Naive thymus-derived CD4-positive, alpha-beta T cell (primary cell): Measurements from ENCODE around the gene PPAN. TPM values are rescaled to one million over a fixed set of nuclear protein-coding genes. Genes with fewer than 3 reads are reported as not detected.

Experiments
- ATAC-seq: fragments of 150-1000 bp; cut with Tn5 transposase; 2 replicates; pipeline ENCODE4 v1.10.0; 2021; ENCODE audit warnings: mild to moderate bottlenecking, moderate library complexity
- CTCF ChIA-PET: fragments of 350-600 bp; sonication (Branson Sonifier 250); formaldehyde crosslinking; loops from one replicate; lab custom pipeline; 2021; ENCODE audit warnings: antibody characterized with exemption; lab: Charles Lee
- POLR2A ChIA-PET: fragments of 350-600 bp; sonication (Branson Sonifier 250); formaldehyde crosslinking; loops from one replicate; lab custom pipeline; 2021; ENCODE audit warnings: antibody characterized with exemption, inconsistent platforms; lab: Charles Lee
- DNase-seq, 9 donors: peaks; one replicate each; pipeline versions ENCODE4 v3.0.0 to v3.0.0-alpha.2; 2020 to 2022; ENCODE audit warnings: mixed read lengths in 1 of 9
- H3K27ac ChIP-seq: one replicate; pipeline ENCODE4 v1.7.0; 2013; ENCODE audit warnings: mild to moderate bottlenecking, low read depth, low read length, moderate library complexity
- H3K27me3 ChIP-seq, 2 donors: one replicate each; pipeline ENCODE4 v1.7.0; 2013; ENCODE audit warnings: low read length in 2 of 2, mild to moderate bottlenecking in 2 of 2, moderate library complexity in 2 of 2; ENCODE audit not compliant: control insufficient read depth in 2 of 2, insufficient read depth in 2 of 2
- H3K36me3 ChIP-seq, 3 experiments: 1 replicate in 2 of 3; 2 replicates in 1 of 3; pipeline ENCODE4 v1.7.0; 2013; ENCODE audit warnings: low read length in 3 of 3, mild to moderate bottlenecking in 3 of 3, moderate library complexity in 1 of 3; ENCODE audit not compliant: insufficient read depth in 3 of 3, control insufficient read depth in 2 of 3
- H3K4me1 ChIP-seq, 2 donors: one replicate each; pipeline ENCODE4 v1.7.0; 2013; ENCODE audit warnings: low read length in 2 of 2, mild to moderate bottlenecking in 2 of 2, moderate library complexity in 1 of 2; ENCODE audit not compliant: control insufficient read depth in 2 of 2, insufficient read depth in 2 of 2
- H3K4me3 ChIP-seq: 2 replicates; pipeline ENCODE4 v1.7.0; 2013; ENCODE audit warnings: mild to moderate bottlenecking, low read length
- H3K9me3 ChIP-seq, 3 experiments: 1 replicate in 2 of 3; 2 replicates in 1 of 3; pipeline ENCODE4 v1.7.0; 2013; ENCODE audit warnings: low read length in 3 of 3; ENCODE audit not compliant: control insufficient read depth in 2 of 3
- H3K27ac Mint-ChIP-seq, 9 donors: one replicate each; pipeline ENCODE4 v1.8.0; 2020 to 2022; ENCODE audit warnings: mixed read lengths in 9 of 9, mild to moderate bottlenecking in 8 of 9, moderate library complexity in 5 of 9, inconsistent platforms in 2 of 9
- H3K27me3 Mint-ChIP-seq, 5 donors: one replicate each; pipeline ENCODE4 v1.8.0; 2021 to 2022; ENCODE audit warnings: mixed read lengths in 5 of 5, mild to moderate bottlenecking in 1 of 5
- H3K36me3 Mint-ChIP-seq, 5 donors: one replicate each; pipeline ENCODE4 v1.8.0; 2020 to 2022; ENCODE audit warnings: mixed read lengths in 5 of 5, mild to moderate bottlenecking in 3 of 5, inconsistent platforms in 1 of 5
- H3K4me1 Mint-ChIP-seq, 7 donors: one replicate each; pipeline ENCODE4 v1.8.0; 2020 to 2022; ENCODE audit warnings: mixed read lengths in 7 of 7, mild to moderate bottlenecking in 3 of 7, inconsistent platforms in 1 of 7
- H3K4me3 Mint-ChIP-seq, 10 donors: one replicate each; pipeline ENCODE4 v1.8.0; 2020 to 2022; ENCODE audit warnings: mild to moderate bottlenecking in 10 of 10, mixed read lengths in 10 of 10, moderate library complexity in 6 of 10, inconsistent platforms in 2 of 10
- H3K9me3 Mint-ChIP-seq, 11 donors: one replicate each; pipeline ENCODE4 v1.8.0; 2020 to 2022; ENCODE audit warnings: mixed read lengths in 11 of 11, mild to moderate bottlenecking in 4 of 11, inconsistent platforms in 1 of 11, moderate library complexity in 1 of 11
- intact Hi-C, 2 donors: fragments of 100-400 bp; cut with micrococcal nuclease; formaldehyde crosslinking; loops; one replicate each; pipeline ENCODE4 v1.15.1; 2023
- polyA plus RNA-seq, 2 donors: library from polyadenylated mRNA; unstranded; fragments of 300-500 nt; fragmentation: Illumina TruSeq; gene quantifications; one replicate each; pipeline ENCODE4 v1.2.3, GENCODE V29; 2021
- total RNA-seq, 6 experiments: library from RNA in 5 of 6; stranded (reverse) in 5 of 6; gene quantifications; 1 replicate in 5 of 6; 2 replicates in 1 of 6; pipeline ENCODE4 v1.2.3 and lab custom pipeline; 2021 to 2026

PPAN gene
- total and polyA plus RNA-seq, 7 experiments from 2014 or later, result 24.9 to 122 (median 105) TPM

DNA sequence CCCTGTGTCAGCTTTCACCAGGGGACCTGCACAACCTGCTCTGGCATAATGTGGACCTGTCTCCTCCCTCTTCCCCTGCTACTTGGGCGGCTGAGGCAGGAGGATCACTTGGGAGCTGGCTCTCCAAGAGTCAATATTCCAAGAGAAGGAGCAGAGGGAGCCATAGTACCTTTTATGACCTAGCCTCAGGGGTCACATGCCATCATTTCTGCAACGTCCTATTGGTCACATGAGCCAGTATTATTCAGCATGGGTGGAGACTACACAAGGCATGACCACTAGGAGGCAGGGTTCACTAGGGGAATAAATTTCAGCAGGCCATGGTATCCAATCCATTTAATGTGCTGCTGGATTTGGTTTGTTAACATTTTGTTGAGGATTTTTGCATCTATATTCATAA is 32.0 kb upstream of the PPAN start:
- peaks cover 0 to 8% (median 3%) of the 10 kb centered on the region in 3 experiments for H3K9me3 ChIP-seq
- no peaks in the 10 kb centered on the region for H3K27me3 ChIP-seq
- no peak overlapping the region for H3K4me3 ChIP-seq
- H3K9me3 Mint-ChIP-seq, result peaks cover 0 to 7% (median 4%) of the 10 kb centered on the region in 11 donors
- no peaks in the 10 kb centered on the region for H3K4me1 ChIP-seq
- no peak overlapping the region for H3K27ac ChIP-seq
- peak; percentile 87 for ATAC-seq
- H3K4me3 Mint-ChIP-seq, result no peak overlapping the region
- POLR2A ChIA-PET, result no interaction called here
- H3K4me1 Mint-ChIP-seq, result peaks cover 0 to 2% (median 0%) of the 10 kb centered on the region in 7 donors
- CTCF ChIA-PET, result interaction anchor here (0.6 kb wide), 1 partner anchor 174 kb away, joined by 3 read pairs; no protein-coding TSS in a partner anchor
- H3K27ac Mint-ChIP-seq, result no peak overlapping the region
- DNase-seq, result peak in 8 of 9 donors; percentile 29 to 58 (median 42)
- peaks cover 0 to 13% (median 0%) of the 10 kb centered on the region in 5 donors for H3K27me3 Mint-ChIP-seq
- H3K36me3 ChIP-seq, result no peaks in the 10 kb centered on the region
- intact Hi-C loops, result loop anchor here (1.0 kb wide), 2 partner anchors 39 to 176 kb away; no protein-coding TSS in a partner anchor
- peaks cover 0 to 4% (median 0%) of the 10 kb centered on the region in 5 donors for H3K36me3 Mint-ChIP-seq

DNA sequence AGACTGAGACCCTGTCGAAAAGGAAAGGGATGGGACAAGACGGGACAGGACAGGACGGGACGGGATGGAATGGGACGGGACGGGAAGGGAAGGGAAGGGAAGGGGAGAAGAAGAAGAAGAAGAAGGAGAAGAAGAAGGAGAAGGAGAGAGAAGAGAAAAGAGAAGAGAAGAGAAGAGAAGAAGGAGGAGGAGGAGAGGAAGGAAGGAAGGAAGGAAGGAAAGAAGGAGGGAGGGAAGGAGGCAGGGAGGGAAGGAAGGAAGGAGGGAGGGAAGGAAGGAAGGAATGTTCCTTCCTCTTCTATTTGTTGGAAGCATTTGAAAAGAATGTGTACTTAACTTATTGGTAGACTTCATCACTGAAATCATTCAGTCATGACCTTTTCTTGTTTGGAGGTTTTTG is 29.6 kb upstream of the PPAN start:
- Mint-ChIP-seq H3K4me1 (peaks cover 0 to 2% (median 0%) of the 10 kb centered on the region in 7 donors), H3K36me3 (peaks cover 0 to 4% (median 0%) of the 10 kb centered on the region in 5 donors), H3K4me3 (no peak overlapping the region), H3K27ac (no peak overlapping the region), H3K27me3 (peaks cover 0 to 14% (median 0%) of the 10 kb centered on the region in 5 donors), H3K9me3 (peaks cover 0 to 7% (median 4%) of the 10 kb centered on the region in 11 donors)
- Histone ChIP-seq H3K4me1 (no peaks in the 10 kb centered on the region), H3K27me3 (no peaks in the 10 kb centered on the region), H3K27ac (no peak overlapping the region), H3K4me3 (no peak overlapping the region), H3K9me3 (peaks cover 0 to 8% (median 3%) of the 10 kb centered on the region in 3 experiments), H3K36me3 (no peaks in the 10 kb centered on the region)
- ATAC-seq, result no peak
- intact Hi-C loops, result no loop called here
- no peak for DNase-seq
- ChIA-PET POLR2A (no interaction called here), CTCF (no interaction called here)

DNA sequence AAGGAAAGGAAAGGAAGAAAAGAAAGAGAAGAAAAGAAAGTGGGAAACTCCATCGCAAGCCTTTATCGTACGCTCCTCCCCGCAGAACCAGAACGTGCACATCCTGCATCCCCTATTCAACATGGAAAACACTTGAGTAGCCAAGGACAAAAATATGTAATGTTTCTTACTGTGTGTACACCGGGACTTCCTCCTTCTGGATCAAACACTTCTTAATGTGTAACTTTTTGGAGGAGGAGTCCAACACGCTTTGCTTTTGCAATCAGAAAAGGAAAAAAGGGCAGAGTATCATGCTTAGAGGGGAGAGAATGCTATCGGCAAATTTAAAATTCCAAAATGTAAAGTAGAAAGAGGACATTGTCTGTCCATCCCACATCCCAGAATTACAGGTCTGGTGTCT is 27.8 kb upstream of the PPAN start:
- Histone ChIP-seq H3K27me3 (no peaks in the 10 kb centered on the region), H3K4me1 (no peaks in the 10 kb centered on the region), H3K9me3 (peaks cover 0 to 8% (median 3%) of the 10 kb centered on the region in 3 experiments), H3K27ac (no peak overlapping the region), H3K4me3 (no peak overlapping the region), H3K36me3 (no peaks in the 10 kb centered on the region)
- peaks cover 0 to 14% (median 0%) of the 10 kb centered on the region in 5 donors for H3K27me3 Mint-ChIP-seq
- ChIA-PET POLR2A (no interaction called here), CTCF (no interaction called here)
- ATAC-seq, result no peak
- H3K4me1 Mint-ChIP-seq, result peaks cover 0 to 3% (median 0%) of the 10 kb centered on the region in 7 donors
- no peak overlapping the region for H3K27ac Mint-ChIP-seq
- intact Hi-C loops, result no loop called here
- H3K4me3 Mint-ChIP-seq, result no peak overlapping the region
- no peaks in the 10 kb centered on the region for H3K36me3 Mint-ChIP-seq
- peaks cover 0 to 7% (median 1%) of the 10 kb centered on the region in 11 donors for H3K9me3 Mint-ChIP-seq
- DNase-seq, result no peak

DNA sequence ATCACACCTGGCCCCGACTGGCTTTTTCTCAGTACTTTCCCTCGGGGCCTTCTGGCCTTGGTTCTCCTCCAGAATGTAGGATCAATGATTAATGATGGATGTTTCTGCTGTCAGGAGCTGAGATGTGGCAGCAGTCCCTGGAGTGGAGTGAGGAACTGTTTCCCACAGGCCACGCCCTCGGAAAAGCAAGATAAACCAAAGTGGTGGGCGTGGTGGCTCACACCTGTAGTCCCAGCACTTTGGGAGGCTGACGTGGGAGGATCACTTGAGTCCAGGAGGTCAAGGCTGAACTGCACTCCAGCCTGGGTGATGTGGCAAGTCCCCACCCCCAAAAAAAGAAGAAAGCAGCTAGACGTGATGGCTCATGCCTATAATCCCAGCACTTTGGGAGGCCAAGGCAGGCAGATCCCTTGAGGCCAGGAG is 27.1 kb upstream of the PPAN start:
- H3K4me1 Mint-ChIP-seq, result peaks cover 0 to 3% (median 0%) of the 10 kb centered on the region in 7 donors
- ATAC-seq, result no peak
- H3K36me3 ChIP-seq, result no peaks in the 10 kb centered on the region
- H3K27ac Mint-ChIP-seq, result no peak overlapping the region
- no peaks in the 10 kb centered on the region for H3K4me1 ChIP-seq
- intact Hi-C loops, result no loop called here
- CTCF ChIA-PET, result no interaction called here
- peaks cover 0 to 3% (median 0%) of the 10 kb centered on the region in 3 experiments for H3K9me3 ChIP-seq
- H3K27me3 Mint-ChIP-seq, result peaks cover 0 to 14% (median 0%) of the 10 kb centered on the region in 5 donors
- H3K4me3 Mint-ChIP-seq, result no peak overlapping the region
- DNase-seq, result no peak
- peaks cover 0 to 6% (median 1%) of the 10 kb centered on the region in 11 donors for H3K9me3 Mint-ChIP-seq
- H3K36me3 Mint-ChIP-seq, result no peaks in the 10 kb centered on the region
- no peaks in the 10 kb centered on the region for H3K27me3 ChIP-seq
- no peak overlapping the region for H3K4me3 ChIP-seq
- POLR2A ChIA-PET, result interaction anchor here (0.6 kb wide), 1 partner anchor 118 kb away, joined by 3 read pairs; no protein-coding TSS in a partner anchor
- no peak overlapping the region for H3K27ac ChIP-seq

DNA sequence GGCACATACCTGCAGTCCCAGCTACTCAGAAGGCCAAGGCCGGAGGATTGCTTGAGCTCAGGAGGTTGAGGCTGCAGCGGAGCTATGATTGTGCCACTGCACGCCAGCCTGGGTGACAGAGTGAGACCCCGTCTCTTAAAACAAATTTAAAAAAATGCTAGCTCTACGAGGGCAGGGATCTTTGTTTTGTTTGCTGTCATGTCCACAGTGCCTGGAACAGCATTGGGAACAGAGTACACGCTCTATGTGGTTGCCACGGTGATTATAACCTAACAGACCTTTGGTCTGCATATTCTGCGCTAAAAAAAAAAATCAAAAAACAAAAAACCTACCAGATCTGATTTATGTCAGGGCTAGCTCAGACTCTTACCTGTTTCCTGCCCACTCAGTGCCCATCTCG is 22.3 kb upstream of the PPAN start:
- peak overlapping the region in 5 of 9 donors; percentile 32 to 83 (median 73) for H3K27ac Mint-ChIP-seq
- peaks cover 4 to 9% of the 10 kb centered on the region in 2 donors for H3K4me1 ChIP-seq
- peaks cover 0 to 9% (median 0%) of the 10 kb centered on the region in 5 donors for H3K36me3 Mint-ChIP-seq
- ATAC-seq, result no peak
- no peaks in the 10 kb centered on the region for H3K27me3 ChIP-seq
- peak overlapping the region in 2 of 10 donors; percentile 9 to 10 for H3K4me3 Mint-ChIP-seq
- ChIA-PET CTCF (interaction anchor here (0.6 kb wide), 1 partner anchor 39 kb away, joined by 3 read pairs; no protein-coding TSS in a partner anchor), POLR2A (interaction anchor here (0.8 to 2.0 kb wide), 3 partner anchors 12 to 254 kb away, joined by 3 to 7 read pairs (median 4); no protein-coding TSS in a partner anchor)
- intact Hi-C loops, result loop anchor here in 1 of 2 donors (10.0 kb wide), 1 partner anchor 571 kb away; the partner anchor contains the start of gene ILF3
- no peak overlapping the region for H3K4me3 ChIP-seq
- peaks cover 0 to 7% (median 0%) of the 10 kb centered on the region in 3 experiments for H3K36me3 ChIP-seq
- H3K9me3 Mint-ChIP-seq, result no peaks in the 10 kb centered on the region
- no peaks in the 10 kb centered on the region for H3K9me3 ChIP-seq
- no peak for DNase-seq
- peaks cover 0 to 3% (median 0%) of the 10 kb centered on the region in 5 donors for H3K27me3 Mint-ChIP-seq
- H3K27ac ChIP-seq, result no peak overlapping the region
- peaks cover 8 to 16% (median 8%) of the 10 kb centered on the region in 7 donors for H3K4me1 Mint-ChIP-seq

DNA sequence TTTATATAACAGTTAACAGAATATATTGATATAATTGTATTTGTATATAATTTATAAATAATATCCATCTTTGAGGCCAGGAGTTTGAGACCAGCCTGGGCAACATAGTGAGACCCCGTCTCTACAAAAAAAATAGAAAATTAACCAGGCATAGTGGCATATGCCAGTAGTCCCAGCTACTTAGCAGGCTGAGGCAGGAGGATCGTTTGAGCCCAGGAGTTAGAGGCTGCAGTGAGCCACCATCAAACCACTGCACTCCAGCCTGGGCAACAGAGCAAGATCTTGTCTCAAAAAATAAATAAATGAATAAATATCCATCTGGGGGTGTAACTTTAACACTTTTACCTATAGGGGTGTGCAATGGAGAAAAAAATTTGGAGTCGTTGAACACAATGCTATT is 21.4 kb upstream of the PPAN start:
- intact Hi-C loops, result loop anchor here in 1 of 2 donors (10.0 kb wide), 1 partner anchor 570 kb away; the partner anchor contains the start of gene ILF3
- Histone ChIP-seq H3K27me3 (no peaks in the 10 kb centered on the region), H3K4me3 (no peak overlapping the region), H3K27ac (no peak overlapping the region), H3K4me1 (peaks cover 4 to 9% of the 10 kb centered on the region in 2 donors), H3K9me3 (no peaks in the 10 kb centered on the region), H3K36me3 (peaks cover 0 to 16% (median 0%) of the 10 kb centered on the region in 3 experiments)
- Mint-ChIP-seq H3K4me3 (peak overlapping the region in 9 of 10 donors; percentile 75 to 92 (median 89)), H3K36me3 (peaks cover 0 to 14% (median 0%) of the 10 kb centered on the region in 5 donors), H3K9me3 (no peaks in the 10 kb centered on the region), H3K27ac (peak overlapping the region; percentile 81 to 92 (median 85)), H3K27me3 (no peaks in the 10 kb centered on the region), H3K4me1 (peaks cover 8 to 17% (median 8%) of the 10 kb centered on the region in 7 donors)
- ChIA-PET POLR2A (interaction anchor here (1.4 to 2.0 kb wide), 2 partner anchors 11 to 20 kb away, joined by 4 to 7 read pairs; no protein-coding TSS in a partner anchor), CTCF (no interaction called here)
- ATAC-seq (no peak), DNase-seq (no peak)
